ENCODE measurements around the gene CCDC184.
"Not testable (repeated sequence)": the region's sequence is repeated elsewhere in the genome, so short reads cannot be mapped to it uniquely, and the experiment has no call there.

Gene CCDC184

DNA sequence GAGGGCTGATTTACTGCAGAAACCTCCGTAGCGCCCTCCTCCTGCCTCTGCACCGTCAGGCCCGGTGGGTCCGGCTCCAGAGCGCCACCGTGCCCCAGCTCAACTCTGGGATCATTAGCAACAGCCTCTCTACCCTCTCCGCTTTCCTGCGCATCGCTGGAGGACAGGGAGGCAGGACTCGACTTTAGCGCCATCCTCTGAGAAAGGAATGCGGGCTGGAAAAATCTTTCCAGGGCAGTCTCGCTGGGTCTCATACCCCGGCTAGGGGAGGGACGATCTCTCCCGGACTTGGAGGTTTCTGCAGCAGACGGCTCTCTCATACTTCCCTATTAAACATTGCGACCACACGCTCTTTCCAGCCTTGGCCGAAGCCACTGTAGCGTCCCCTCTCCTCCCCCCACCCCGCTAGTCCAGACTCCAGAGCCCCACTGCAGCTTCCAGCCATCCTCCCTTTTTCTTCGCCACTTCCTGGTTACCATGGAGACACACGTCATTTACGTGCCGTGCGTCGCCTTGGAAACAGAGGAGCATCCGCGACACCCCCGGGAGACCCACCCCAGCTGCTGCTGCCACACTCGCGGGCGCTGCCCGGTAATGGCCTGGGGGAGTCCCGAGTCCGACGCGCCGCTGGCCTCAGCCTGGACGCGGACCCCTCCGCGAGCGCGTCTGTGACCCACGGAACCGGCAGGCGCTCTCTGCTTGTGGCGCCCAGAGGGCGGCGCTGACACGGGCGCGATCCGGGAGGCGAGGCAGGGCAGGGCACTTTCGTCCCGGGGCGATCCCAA, at the start of gene CCDC184:
CCDC184 (plus strand) TSS at position 554 of the 785 bp plus-strand sequence. CDS start 479 bp downstream, outside the sequence.
- DNase-seq, result peak; percentile 59

DNA sequence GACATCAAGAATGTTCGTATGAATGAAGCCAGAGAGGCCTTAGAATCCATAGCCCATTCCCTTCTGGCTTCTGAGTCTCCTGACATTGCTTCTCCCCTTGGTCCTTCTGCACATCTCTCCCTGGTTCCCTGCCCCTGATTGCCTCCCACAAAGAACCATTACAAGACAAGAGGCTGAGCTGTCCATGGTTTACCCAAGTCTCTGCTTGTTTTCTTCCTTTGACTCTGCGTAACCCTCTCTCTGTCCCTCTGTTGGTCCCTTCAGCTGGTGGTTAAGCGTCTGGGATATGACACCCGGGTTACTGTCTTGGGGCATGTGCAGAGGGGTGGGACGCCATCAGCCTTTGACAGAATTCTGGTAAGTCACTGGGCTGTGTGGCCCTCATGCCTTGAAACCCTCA, 48.4 kb upstream of the CCDC184 start:
- DNase-seq, result no peak

DNA sequence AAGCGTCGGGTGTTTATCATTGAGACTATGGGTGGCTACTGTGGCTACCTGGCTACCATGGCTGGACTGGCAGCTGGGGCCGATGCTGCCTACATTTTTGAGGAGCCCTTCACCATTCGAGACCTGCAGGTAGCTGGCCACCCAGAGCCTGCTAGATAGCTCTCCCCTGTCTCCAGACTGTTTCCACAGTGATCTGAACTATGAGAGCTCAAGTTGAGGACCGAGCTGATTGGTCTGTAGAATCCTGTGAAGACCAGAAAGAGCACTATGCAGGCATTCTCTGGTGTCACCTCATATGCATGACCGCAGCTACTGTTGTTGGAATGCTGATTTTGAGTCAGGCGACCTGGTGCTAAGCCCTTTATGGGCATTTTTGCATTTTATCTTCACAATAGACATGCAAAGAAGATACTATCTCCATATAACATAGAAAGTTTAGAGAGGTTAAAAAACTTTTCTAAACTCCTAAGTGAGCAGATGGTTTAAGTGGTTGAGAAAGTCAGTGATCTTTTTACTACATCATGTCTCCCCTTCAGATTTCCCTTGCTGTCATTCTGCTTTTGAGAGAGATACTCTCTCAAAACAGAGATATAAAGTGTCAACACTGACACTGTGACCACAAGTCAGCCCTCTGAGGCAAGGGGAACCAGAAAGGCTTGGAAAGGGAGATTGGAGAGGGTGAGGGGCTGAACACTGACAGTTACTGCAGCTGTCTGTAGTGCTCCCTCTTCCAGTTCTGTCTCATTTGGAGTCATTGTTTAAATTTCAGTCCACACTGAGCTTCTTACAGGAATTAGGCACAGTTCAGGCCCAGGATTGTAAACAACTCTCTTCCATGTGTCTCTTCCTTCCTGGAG, 40.4 kb upstream of the CCDC184 start:
- no peak for DNase-seq

DNA sequence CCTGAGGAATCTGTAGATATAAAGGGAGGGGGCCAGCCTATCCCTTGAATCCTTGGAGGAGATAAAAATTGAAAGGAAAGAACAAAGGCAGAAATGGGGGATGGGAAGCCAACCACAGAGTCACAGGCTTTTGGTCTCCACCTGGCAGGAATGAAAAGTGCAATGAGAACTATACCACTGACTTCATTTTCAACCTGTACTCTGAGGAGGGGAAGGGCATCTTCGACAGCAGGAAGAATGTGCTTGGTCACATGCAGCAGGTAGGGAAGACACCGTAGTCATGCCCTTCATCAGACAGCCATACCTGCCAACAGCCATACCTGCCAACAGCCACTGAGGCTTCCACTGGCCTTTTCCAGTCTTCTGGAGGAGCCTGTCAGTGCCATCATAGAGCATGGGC, 39.5 kb upstream of the CCDC184 start:
- no peak for DNase-seq

DNA sequence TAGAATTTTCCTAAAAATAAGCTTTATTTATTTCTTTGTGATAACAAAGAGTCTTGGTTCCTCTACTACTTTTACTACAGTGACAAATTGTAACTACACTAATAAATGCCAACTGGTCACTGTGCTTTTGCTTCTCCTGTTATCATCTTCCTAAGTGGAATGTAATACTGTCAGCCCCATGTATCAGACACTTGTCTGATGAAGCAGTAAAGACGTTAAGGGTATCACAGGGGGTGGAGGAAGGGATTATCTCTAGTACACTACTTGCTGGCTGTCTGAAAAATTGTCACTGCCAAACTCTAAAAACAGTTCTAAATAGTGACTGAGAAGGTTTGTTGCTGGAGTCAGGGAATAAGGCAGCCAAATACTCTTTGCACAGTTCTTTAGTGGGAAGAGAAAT, 37.5 kb upstream of the CCDC184 start:
- no peak for DNase-seq

DNA sequence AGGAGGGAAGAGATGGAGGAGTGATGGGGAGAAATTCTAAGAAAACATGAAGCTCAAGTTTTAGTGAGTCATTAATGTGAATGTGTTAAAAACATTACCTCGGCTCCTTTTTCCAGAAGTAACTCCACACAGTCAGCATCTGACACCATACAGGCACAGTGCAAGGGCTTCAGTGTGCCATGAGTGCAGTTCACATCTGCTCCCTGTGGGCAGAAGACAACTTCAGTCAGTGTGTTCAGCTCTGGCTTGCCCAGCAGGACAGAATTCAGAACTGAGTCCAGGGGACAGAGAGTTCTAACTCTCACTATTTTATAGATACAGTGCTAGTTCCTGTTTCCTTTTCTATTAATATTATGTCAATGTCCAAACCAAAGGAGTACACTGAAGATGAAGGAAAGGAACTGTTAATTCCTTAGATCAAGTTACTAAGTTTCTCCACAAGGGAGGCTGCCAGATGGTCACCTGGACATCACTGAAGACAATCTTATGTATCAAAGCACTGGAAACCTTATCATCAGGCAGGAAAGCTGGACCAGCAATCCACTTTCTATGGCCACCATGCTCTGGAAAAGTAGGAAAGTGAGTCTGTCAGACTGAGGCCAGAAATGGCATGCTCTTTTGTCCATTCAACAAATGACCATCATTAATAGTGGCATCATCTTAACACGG, 32.2 kb upstream of the CCDC184 start:
- no peak for DNase-seq

DNA sequence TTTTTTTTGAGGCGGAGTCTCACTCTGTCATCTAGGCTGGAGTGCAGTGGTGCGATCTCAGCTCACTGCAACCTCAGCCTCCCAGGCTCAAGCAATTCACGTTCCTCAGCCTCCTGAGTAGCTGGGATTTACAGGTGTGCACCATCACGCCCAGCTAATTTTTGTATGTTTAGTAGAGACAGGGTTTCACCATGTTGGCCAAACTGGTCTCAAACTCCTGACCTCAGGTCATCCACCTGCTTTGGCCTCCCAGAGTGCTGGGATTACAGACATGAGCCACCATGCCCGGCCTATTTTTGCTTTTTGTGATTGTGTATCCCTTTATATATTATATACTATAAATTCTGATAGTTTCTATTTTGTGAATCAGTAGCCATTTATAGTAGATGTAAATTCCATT, 27.7 kb upstream of the CCDC184 start:
- DNase-seq, result not testable (repeated sequence)

DNA sequence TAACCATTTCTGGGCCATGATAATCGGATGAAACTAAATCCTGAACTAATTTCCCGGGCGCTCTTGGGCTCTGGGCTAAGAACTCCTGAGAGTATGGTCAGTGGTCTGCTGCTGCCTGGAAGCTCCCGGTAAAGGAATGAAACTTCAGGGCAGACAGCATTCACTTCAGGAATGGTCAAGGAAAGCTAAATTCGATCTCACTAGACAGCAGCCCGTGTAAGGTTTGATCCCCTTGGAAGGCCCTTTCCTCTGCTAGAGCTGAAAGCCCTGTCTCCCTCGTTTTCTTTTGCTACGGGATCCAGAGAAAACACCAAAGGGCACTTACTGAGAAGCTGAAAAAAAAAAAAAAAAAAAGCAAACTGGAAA, 26.8 kb upstream of the CCDC184 start:
- DNase-seq, result no peak

DNA sequence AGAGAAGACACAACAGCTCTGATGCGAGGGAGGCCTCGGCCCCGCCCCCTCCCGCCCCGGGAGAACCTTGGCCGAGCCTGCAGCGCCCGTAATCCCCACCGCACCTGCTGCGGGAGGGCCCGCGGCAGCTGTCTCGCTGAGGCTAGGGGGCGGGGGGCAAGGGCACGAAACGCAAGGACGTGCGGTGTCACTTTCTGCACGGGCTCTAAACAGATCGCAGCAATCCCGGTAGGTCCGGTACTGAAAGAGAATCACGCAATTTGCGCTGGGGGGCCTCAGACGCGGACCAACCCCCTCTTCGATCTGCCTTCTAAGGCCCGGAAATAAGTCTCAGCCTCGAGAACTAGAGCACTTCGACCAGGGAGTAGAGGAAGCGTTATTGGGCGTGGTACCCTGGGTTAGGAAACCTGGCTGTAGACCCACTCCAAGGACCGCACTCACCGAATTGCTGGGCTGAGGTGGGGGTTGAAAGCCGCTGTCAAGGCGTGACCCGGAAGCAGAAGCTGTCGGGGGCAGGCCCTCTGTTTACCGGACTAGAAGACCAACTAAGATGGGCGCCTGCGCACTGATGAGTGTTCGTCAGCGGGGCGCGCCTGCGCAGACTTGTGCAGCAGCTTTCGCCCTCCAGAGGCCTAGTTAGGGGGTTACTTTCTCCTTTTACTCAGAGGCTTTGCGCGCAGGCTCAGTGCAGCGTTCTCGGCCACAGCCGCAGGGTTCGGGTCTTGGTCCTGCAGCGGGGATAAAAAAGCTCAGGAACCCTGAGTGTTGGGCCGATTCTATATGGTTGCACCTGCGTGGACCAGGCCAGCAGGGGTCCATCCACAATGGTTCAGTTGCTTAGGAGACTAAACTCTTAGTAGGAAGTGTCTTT, 26.2 kb upstream of the CCDC184 start, which contains the start of gene ASB8:
ASB8 (minus strand) TSS at position 498 of the 871 bp plus-strand sequence. CDS start 4,019 bp downstream, outside the sequence.
- peak; percentile 97 for DNase-seq

DNA sequence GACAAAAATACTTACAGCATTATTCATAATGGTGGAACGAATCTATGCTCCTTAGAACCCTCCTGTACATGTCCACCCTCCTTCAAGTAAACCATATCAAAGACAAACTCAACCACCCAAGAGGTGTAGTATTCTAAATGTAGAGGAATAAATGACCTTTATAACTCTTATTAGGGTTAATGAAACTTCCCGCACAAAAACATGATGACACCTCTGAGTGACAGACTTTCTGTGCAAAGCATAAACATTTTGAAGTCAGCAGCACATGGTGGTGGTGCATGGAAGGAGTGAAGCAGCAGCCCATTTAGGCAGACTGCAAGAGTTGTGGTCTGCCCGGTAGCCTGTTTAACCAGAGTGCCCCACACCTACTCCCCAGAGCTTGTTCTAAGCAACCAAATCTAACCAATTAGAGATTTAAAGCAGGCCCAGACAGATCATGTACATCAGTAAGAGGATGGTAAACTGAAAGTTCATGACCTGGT, 25.5 kb upstream of the CCDC184 start:
- DNase-seq, result no peak

DNA sequence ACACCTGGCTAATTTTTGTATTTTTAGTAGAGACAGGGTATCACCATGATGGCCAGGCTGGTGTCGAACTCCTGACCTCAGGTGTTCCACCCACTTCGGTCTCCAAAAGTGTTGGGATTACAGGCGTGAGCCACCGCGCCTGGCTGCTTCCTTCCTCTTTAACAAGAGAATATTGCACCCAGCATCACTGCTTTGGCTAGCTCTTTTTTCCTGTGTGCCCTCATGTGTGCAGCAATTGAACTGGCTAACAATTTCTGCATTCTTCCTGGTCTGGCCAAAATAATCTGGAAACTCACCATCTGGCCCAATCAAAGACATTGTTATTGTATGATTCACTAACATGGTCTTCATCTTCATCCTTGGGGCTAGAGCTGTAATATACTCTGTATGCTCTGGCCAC, 23.4 kb upstream of the CCDC184 start:
- DNase-seq, result no peak

DNA sequence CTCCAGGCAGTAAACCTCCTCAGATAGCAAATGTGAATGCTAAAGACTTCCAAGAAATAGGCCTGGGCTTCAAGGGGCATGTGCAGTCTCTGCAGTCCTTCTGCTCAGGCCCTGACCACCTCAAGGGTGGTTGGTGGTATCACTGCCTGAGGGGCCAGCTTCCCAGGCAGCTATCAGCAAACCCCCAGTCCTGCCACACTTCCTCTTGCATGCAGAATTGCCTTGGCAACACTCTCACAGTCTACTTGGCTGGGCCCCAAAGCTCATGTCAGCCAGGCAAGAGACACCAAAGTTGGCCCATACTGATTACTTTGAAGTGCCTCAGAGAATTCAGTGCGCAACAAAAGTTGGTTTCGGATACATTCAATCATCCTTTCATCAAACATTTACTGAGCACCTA, 22.6 kb upstream of the CCDC184 start:
- no peak for DNase-seq

DNA sequence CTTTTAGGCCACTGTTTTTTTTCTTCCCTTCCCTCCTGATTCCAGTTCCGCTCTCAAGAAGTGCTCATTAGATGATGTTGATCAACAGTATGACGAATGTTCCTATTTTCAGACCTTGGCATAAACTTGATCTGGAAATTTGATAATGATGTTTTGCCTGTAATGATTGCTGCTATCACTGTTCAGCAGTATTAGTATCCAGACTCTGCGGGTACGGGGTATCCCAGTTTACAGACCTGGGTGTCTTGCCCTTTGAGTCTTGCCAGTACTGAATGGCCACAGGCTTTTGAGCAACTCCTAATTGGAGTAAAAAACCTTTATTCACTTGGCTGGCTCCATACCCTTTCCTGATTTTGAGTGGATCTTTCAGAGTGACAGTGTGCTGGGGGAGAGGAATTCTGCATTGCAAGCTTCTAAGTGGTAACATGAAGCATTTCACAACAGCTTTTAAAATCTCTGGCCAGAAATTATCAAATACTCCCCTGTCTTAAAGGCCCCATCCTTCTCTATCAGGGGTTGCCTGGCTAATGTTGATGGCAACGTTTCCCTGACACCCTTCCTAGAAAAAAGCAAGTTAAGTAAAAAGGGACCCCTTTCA, 20.2 kb upstream of the CCDC184 start:
- DNase-seq, result no peak

DNA sequence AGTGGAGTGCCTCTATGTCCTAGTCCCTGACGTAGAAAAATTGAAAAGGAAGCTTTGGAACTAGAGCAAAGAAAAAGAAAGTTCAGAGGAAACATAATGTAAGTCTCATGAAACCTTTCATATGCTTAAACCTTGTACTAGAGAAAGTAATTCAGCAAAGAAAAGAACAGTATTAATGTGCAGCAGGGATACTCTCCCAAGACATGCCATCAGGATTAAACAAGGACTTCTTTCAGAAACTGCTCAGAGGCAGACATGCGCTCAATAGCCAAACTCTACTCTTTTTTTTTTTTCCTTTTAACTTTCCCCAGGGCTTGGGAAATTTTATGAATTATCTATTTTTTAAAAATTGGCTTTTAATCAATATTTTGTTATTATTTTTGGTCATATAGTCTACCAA, 19.0 kb upstream of the CCDC184 start:
- DNase-seq, result no peak

DNA sequence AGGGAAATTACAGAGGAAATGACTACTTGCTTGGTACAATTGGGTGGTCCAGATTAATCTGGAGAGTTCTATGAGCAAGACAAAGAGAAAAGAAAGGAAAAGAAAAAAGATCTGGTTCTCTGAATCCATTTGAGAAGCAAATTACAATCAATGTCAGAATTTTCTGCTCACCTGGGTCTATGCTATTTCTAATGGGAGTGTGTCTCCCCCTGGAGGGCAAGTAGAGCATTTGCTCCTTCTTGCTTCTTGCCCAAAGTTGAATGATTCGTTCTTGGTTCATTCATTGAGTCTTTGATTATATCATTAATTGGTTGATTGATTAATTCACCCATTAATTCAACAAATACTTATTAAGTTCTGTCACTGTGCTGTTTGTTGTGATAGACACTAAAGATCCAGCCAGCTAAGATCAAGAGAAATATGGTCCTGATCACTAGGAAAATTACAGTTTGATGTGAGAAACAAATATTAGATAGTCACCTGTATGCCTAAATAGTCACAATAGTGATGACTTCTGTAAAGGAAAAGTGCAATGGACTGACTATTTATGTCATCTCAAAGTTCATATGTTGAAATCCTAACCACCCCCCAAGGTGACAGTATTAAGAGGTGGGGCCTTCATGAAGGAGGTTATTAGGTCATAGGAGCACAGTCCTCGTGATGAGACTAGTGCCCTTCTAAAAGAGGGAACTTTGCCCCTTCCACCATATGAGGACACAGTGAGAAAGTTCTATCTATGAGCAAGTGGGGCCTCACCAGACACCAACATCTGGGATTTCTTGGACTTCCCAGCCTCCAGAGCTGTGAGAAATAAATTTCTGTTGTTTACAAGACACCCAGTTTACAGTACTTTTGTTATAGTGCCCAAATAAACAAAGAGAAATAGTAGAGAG, 18.1 kb upstream of the CCDC184 start:
- no peak for DNase-seq

DNA sequence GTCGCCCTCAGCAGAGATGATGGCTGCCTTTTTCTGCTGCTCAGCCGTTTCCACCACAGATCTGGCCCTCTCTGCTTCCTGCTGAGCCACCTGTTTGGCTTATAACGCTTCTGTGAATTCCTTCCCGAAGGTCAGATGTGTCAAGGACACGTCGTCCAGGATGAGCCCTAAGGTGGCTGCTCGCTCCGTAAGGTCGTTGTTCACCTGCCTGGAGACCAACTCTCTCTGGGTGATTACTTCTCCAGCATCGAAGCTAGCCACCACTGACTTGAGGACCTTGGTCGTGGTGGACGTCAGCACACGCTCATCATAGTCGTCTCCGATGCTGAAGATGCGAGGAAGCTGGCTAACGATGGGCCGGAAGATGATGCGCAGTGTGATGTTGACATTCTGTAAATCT, 14.4 kb upstream of the CCDC184 start:
- no peak for DNase-seq

DNA sequence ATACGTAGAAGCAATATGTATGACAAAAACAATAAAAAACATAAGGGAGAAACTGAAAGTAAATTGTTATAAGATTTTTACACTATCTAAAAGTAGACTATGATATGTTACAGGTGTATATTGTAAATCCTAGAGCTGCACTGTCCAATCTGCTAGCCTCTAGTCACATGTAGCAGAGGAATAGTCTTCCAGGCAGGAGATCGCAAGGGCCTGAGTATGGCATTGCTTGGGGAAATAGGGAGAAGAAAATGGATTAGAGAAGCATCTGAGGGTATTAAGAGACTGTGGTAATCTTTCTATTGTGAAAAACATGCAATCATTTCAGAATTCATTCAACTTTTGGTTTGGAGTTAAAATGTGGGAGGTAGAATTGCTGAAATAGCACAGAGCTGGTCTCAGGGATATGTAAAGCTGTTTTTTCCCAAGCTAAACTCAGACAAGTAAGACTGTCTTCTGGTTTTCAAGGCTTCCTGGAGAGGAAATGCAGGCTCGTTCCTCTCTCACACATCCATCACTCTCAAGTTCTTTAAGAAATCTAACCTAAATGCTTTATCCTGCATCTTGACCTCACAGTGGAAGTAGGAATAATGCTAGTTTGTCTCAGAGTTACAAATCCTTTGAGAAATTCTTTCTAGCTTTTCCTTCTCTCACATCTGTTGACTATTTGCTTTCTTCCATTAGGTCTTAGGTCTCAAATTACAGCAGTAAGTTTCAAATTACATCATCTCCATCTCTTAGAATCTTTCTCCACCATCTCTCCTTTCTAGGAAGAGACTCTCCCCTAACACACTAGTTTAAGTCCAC, 7.6 kb upstream of the CCDC184 start:
- DNase-seq, result no peak

DNA sequence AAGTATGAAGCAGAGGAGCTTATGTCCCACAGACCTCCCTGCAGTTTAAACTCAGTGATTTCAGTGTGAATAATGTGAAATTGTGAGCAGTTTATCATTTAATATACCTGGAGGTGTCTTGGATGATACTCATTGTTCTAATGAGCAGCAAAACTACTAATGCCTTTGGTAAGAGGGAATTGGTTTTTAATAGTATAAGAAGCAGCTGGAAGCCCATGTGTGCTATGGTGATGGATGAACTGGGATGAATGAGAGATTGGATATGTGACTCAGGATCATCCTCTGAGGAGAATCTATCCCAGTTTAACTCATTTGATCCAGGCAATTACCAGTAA, 7.1 kb upstream of the CCDC184 start:
- no peak for DNase-seq

DNA sequence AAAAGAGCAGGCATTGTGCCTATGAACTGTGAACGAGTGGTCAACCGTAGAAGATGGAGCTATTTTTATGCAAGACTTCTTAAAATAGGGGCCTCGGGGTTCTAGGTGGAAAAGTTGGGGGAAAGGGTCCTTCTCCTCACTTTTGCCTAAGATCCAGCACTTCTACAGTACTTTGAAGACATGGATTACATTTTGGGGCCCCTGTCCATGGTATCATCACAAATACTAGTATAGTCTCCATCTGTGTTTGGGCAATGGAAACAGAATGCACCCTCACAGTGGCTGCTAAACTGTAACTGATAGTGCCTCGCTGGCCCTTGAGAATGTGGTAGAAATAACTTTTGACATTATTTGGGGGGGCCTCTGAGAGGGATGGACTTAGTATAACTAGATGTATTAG, 5.5 kb upstream of the CCDC184 start:
- DNase-seq, result no peak

DNA sequence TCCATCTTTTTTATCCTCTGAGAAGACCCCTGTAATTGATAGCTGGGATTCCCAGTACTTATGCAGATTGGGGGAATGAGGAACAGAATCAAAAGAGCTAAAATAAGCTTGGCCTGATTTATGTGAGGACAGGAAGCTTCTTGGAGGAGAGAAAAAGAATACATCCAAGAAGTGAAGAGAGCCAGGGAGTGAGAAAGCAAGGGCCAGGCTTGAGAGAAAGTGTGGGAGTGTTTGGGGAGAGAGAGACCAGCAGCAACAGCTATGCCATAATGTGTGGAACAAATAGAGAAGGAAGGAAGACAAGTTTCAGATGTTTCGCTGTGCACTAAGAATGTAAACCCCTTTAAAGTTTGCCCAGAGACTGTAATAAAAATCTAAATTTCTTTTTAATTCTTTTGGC, 4.0 kb upstream of the CCDC184 start:
- no peak for DNase-seq

Measured in T1000 (cell line).